HFFc6 (cell line): ENCODE results near the gene UQCRC1. TPM values are rescaled to one million over a fixed set of nuclear protein-coding genes. Genes with fewer than 3 reads are reported as not detected.
A peak's percentile ranks its signal among the peaks of the same experiment; 100 is the strongest.

Experiments
- DNase-seq: peaks from one replicate; pipeline ENCODE4 v3.0.0-alpha.2; 2018
- H3K27ac Mint-ChIP-seq: 2 replicates; pipeline ENCODE4 v1.8.0; 2020; ENCODE audit warnings: mild to moderate bottlenecking, mixed read lengths
- H3K27me3 Mint-ChIP-seq: 2 replicates; pipeline ENCODE4 v1.8.0; 2021; ENCODE audit warnings: mild to moderate bottlenecking, moderate library complexity, mixed read lengths; ENCODE audit not compliant: insufficient read depth
- H3K36me3 Mint-ChIP-seq: 2 replicates; pipeline ENCODE4 v1.8.0; 2021; ENCODE audit warnings: low read depth, mixed read lengths
- H3K4me1 Mint-ChIP-seq: 2 replicates; pipeline ENCODE4 v1.8.0; 2020; ENCODE audit warnings: low read depth, mixed read lengths
- H3K4me3 Mint-ChIP-seq: 2 replicates; pipeline ENCODE4 v1.8.0; 2020; ENCODE audit warnings: mild to moderate bottlenecking, moderate library complexity, mixed read lengths
- H3K9me3 Mint-ChIP-seq: 2 replicates; pipeline ENCODE4 v1.8.0; 2020; ENCODE audit warnings: mild to moderate bottlenecking, mixed read lengths
- CTCF ChIP-seq: fragments of 200-600 bp; sonication (generic); IDR thresholded peaks from 2 replicates; pipeline ENCODE4 v1.5.0; 2021; ENCODE audit warnings: antibody characterized with exemption, mild to moderate bottlenecking
- total RNA-seq, 6 experiments: library from RNA; stranded (reverse); fragmentation: NEBNext Ultra II Directional; extraction: Animal tissue kit (Norgen Biotek cat#: 25700); gene quantifications; 2 replicates in 1 of 6; 3 replicates in 5 of 6; pipeline ENCODE4 v1.2.3, GENCODE V29; 2021

The UQCRC1 gene
- total RNA-seq, 6 experiments from 2014 or later, result 254 to 322 (median 276) TPM

GRCh38 chr3:48569400-48569799, 40.0 kb downstream of the UQCRC1 start:
- no peak for TF ChIP-seq CTCF
- Mint-ChIP-seq H3K9me3 (no peaks in the 10 kb centered on the region), H3K36me3 (peaks cover 15% of the 10 kb centered on the region), H3K4me1 (peaks cover 36% of the 10 kb centered on the region), H3K4me3 (no peak overlapping the region), H3K27ac (peak overlapping the region; percentile 24; the same call in 1 of the 2 replicates), H3K27me3 (peaks cover 6% of the 10 kb centered on the region)
- no peak for DNase-seq

GRCh38 chr3:48568476-48568875, 41.0 kb downstream of the UQCRC1 start:
- Mint-ChIP-seq H3K36me3 (peaks cover 22% of the 10 kb centered on the region), H3K9me3 (no peaks in the 10 kb centered on the region), H3K4me1 (peaks cover 46% of the 10 kb centered on the region), H3K27ac (no peak overlapping the region), H3K27me3 (peaks cover 7% of the 10 kb centered on the region), H3K4me3 (no peak overlapping the region)
- no peak for DNase-seq
- no peak for TF ChIP-seq CTCF

GRCh38 chr3:48567500-48567899, 41.9 kb downstream of the UQCRC1 start:
- DNase-seq, result no peak
- H3K27me3 Mint-ChIP-seq, result peaks cover 7% of the 10 kb centered on the region
- H3K9me3 Mint-ChIP-seq, result no peaks in the 10 kb centered on the region
- peaks cover 22% of the 10 kb centered on the region for H3K36me3 Mint-ChIP-seq
- H3K4me3 Mint-ChIP-seq, result no peak overlapping the region
- TF ChIP-seq CTCF, result no peak
- H3K4me1 Mint-ChIP-seq, result peaks cover 53% of the 10 kb centered on the region
- H3K27ac Mint-ChIP-seq, result peak overlapping the region; percentile 97

GRCh38 chr3:48567090-48567489, 42.4 kb downstream of the UQCRC1 start:
- Mint-ChIP-seq H3K27ac (peak overlapping the region; percentile 97), H3K9me3 (no peaks in the 10 kb centered on the region)

DNA sequence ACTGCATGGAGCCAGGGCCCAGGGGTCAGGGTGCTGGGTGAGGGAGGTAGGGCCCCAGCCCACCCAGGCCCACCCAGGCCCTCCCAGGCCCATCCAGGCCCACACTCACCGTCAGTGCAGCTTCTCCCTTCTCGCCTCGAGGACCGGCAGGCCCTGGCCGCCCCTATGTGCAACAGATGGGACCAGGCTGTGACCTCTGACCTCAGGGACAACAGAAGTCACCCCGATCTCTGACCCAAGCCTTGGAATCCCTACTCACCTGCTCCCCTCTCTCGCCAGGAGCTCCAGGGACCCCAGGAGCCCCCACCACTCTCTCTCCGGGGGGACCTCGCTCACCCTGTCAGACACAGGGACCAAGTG, 43.1 kb downstream of the UQCRC1 start:
- H3K27me3 Mint-ChIP-seq, result peaks cover 7% of the 10 kb centered on the region

More at GRCh38 chr3:48567090-48567489, 42.4 kb downstream of the UQCRC1 start:
- Mint-ChIP-seq H3K4me3 (no peak overlapping the region), H3K4me1 (peaks cover 53% of the 10 kb centered on the region), H3K36me3 (peaks cover 22% of the 10 kb centered on the region), H3K27me3 (peaks cover 7% of the 10 kb centered on the region)
- DNase-seq, result no peak
- TF ChIP-seq CTCF, result no peak

More for the DNA sequence above, 43.1 kb downstream of the UQCRC1 start:
- Mint-ChIP-seq H3K4me3 (no peak overlapping the region), H3K4me1 (peaks cover 58% of the 10 kb centered on the region), H3K27ac (peak overlapping the region; percentile 97), H3K36me3 (peaks cover 22% of the 10 kb centered on the region), H3K9me3 (no peaks in the 10 kb centered on the region)
- DNase-seq, result no peak
- TF ChIP-seq CTCF, result no peak
